SHP77 treated with DMSO at 0.1 percent for 48 hours (cell line): ENCODE measurements around the gene UBE2E2.

Experiments used
- DNase-seq: peaks from one replicate; lab custom pipeline; 2025; lab: John Stamatoyannopoulos, UW

Gene UBE2E2

GRCh38 chr3:23537101-23537551 is 334.0 kb downstream of the UBE2E2 start:
- DNase-seq = no peak

GRCh38 chr3:23539185-23539584 is 336.1 kb downstream of the UBE2E2 start:
- DNase-seq = no peak

- no peak for DNase-seq
Observed at GRCh38 chr3:23540600-23540999, 337.5 kb downstream of the UBE2E2 start.

GRCh38 chr3:23542079-23542478 is 339.0 kb downstream of the UBE2E2 start:
- DNase-seq = no peak

GRCh38 chr3:23546181-23546580 is 343.1 kb downstream of the UBE2E2 start:
- no peak for DNase-seq

- no peak for DNase-seq
Observed at GRCh38 chr3:23547905-23548650, 345.0 kb downstream of the UBE2E2 start.

GRCh38 chr3:23548706-23549105 is 345.6 kb downstream of the UBE2E2 start:
- no peak for DNase-seq

GRCh38 chr3:23549148-23549910 is 346.2 kb downstream of the UBE2E2 start:
- DNase-seq = no peak

GRCh38 chr3:23550402-23550801 is 347.3 kb downstream of the UBE2E2 start:
- DNase-seq = no peak

GRCh38 chr3:23552506-23552905 is 349.4 kb downstream of the UBE2E2 start:
- DNase-seq = no peak

- no peak for DNase-seq
Observed at GRCh38 chr3:23553353-23553752, 350.2 kb downstream of the UBE2E2 start.

- DNase-seq = no peak
Observed at GRCh38 chr3:23565041-23565775, 362.1 kb downstream of the UBE2E2 start.

GRCh38 chr3:23566499-23566898 is 363.4 kb downstream of the UBE2E2 start:
- no peak for DNase-seq

- DNase-seq = no peak
Observed at GRCh38 chr3:23567917-23568316, 364.8 kb downstream of the UBE2E2 start.

GRCh38 chr3:23573827-23574226 is 370.7 kb downstream of the UBE2E2 start:
- DNase-seq = no peak

- no peak for DNase-seq
Observed at GRCh38 chr3:23574822-23575315, 371.7 kb downstream of the UBE2E2 start.

- DNase-seq = no peak
Observed at GRCh38 chr3:23575697-23576096, 372.6 kb downstream of the UBE2E2 start.

GRCh38 chr3:23576379-23576959 is 373.3 kb downstream of the UBE2E2 start:
- DNase-seq = peak; percentile 41

- DNase-seq = no peak
Observed at GRCh38 chr3:23580096-23580713, 377.1 kb downstream of the UBE2E2 start.

GRCh38 chr3:23583980-23584740 is 381.0 kb downstream of the UBE2E2 start:
- DNase-seq = no peak

- DNase-seq = no peak
Observed at GRCh38 chr3:23587513-23587912, 384.4 kb downstream of the UBE2E2 start.
